Neural progenitor cell (in vitro differentiated cells): ENCODE data around the gene CFAP53. TPM values are rescaled to one million over a fixed set of nuclear protein-coding genes. Genes with fewer than 3 reads are reported as not detected.

ENCODE experiments used
- DNase-seq: peaks from one replicate; pipeline ENCODE4 v3.0.0-alpha.2; 2016; ENCODE audit warnings: low spot score
- H2AFZ ChIP-seq: fragments of 200-600 bp; sonication (generic); replicated peaks from 2 replicates; pipeline ENCODE4 v1.6.1; 2016; ENCODE audit warnings: antibody characterized with exemption
- H3F3A ChIP-seq: fragments of 200-600 bp; sonication (generic); 2 replicates; pipeline ENCODE4 v1.6.1; 2016; ENCODE audit warnings: antibody characterized with exemption, low read depth
- H3K27ac ChIP-seq: fragments of 200-600 bp; sonication (generic); 2 replicates; pipeline ENCODE4 v1.5.1; 2016; ENCODE audit warnings: mild to moderate bottlenecking
- H3K27me3 ChIP-seq: fragments of 200-600 bp; sonication (generic); 2 replicates; pipeline ENCODE4 v1.6.1; 2016; ENCODE audit warnings: mild to moderate bottlenecking, moderate library complexity
- H3K36me3 ChIP-seq: fragments of 200-600 bp; sonication (generic); 2 replicates; pipeline ENCODE4 v1.5.1; 2016
- H3K4me1 ChIP-seq: fragments of 200-600 bp; sonication (generic); 2 replicates; pipeline ENCODE4 v1.6.1; 2016; ENCODE audit warnings: mixed run types
- H3K4me2 ChIP-seq: fragments of 200-600 bp; sonication (generic); 2 replicates; pipeline ENCODE4 v1.6.1; 2016
- H3K4me3 ChIP-seq: fragments of 200-600 bp; sonication (generic); 2 replicates; pipeline ENCODE4 v1.5.1; 2016
- H3K79me2 ChIP-seq: fragments of 200-600 bp; sonication (generic); 2 replicates; pipeline ENCODE4 v1.6.1; 2016; ENCODE audit warnings: low read depth
- H3K9ac ChIP-seq: fragments of 200-600 bp; sonication (generic); 2 replicates; pipeline ENCODE4 v1.6.1; 2016
- H3K9me3 ChIP-seq: fragments of 200-600 bp; sonication (generic); 2 replicates; pipeline ENCODE4 v1.5.1; 2016; ENCODE audit warnings: low read depth
- H4K20me1 ChIP-seq: fragments of 200-600 bp; sonication (generic); 2 replicates; pipeline ENCODE4 v1.6.1; 2016; ENCODE audit warnings: low read depth
- H3K27ac Mint-ChIP-seq: 3 replicates; pipeline ENCODE4 v1.8.0; 2021; ENCODE audit warnings: mixed read lengths
- H3K27me3 Mint-ChIP-seq: 2 replicates; pipeline ENCODE4 v1.8.0; 2022; ENCODE audit warnings: low read depth, mild to moderate bottlenecking, inconsistent platforms, moderate library complexity, mixed read lengths; ENCODE audit not compliant: insufficient read depth
- H3K36me3 Mint-ChIP-seq: 3 replicates; pipeline ENCODE4 v1.8.0; 2021; ENCODE audit warnings: mixed read lengths
- H3K4me1 Mint-ChIP-seq: 3 replicates; pipeline ENCODE4 v1.8.0; 2021; ENCODE audit warnings: mixed read lengths
- H3K4me3 Mint-ChIP-seq: 3 replicates; pipeline ENCODE4 v1.8.0; 2021; ENCODE audit warnings: mild to moderate bottlenecking, moderate library complexity, mixed read lengths
- H3K9me3 Mint-ChIP-seq: 3 replicates; pipeline ENCODE4 v1.8.0; 2020; ENCODE audit warnings: mixed read lengths
- EZH2 ChIP-seq: fragments of 200-600 bp; sonication (generic); IDR thresholded peaks from 2 replicates; pipeline ENCODE4 v1.6.1; 2017; ENCODE audit warnings: antibody characterized with exemption, mild to moderate bottlenecking, moderate library complexity
- EZH2phosphoT487 ChIP-seq: fragments of 200-600 bp; sonication (generic); IDR thresholded peaks from 2 replicates; pipeline ENCODE4 v1.6.1; 2017; ENCODE audit warnings: antibody characterized with exemption
- total RNA-seq: library from RNA; depleted of rRNA; stranded (reverse); fragments of >200 nt; gene quantifications from 2 replicates; pipeline ENCODE4 v1.2.3, GENCODE V29; 2015; ENCODE audit warnings: low replicate concordance
- TF ChIP-seq, protein P1 (sequence below): fragments of 200-600 bp; sonication (generic); IDR thresholded peaks from 2 replicates; pipeline ENCODE4 v1.5.1; 2017; ENCODE audit warnings: antibody characterized with exemption, mild to moderate bottlenecking

Gene CFAP53
- total RNA-seq, 1 donor from 2014 or later: 0.36 TPM

DNA sequence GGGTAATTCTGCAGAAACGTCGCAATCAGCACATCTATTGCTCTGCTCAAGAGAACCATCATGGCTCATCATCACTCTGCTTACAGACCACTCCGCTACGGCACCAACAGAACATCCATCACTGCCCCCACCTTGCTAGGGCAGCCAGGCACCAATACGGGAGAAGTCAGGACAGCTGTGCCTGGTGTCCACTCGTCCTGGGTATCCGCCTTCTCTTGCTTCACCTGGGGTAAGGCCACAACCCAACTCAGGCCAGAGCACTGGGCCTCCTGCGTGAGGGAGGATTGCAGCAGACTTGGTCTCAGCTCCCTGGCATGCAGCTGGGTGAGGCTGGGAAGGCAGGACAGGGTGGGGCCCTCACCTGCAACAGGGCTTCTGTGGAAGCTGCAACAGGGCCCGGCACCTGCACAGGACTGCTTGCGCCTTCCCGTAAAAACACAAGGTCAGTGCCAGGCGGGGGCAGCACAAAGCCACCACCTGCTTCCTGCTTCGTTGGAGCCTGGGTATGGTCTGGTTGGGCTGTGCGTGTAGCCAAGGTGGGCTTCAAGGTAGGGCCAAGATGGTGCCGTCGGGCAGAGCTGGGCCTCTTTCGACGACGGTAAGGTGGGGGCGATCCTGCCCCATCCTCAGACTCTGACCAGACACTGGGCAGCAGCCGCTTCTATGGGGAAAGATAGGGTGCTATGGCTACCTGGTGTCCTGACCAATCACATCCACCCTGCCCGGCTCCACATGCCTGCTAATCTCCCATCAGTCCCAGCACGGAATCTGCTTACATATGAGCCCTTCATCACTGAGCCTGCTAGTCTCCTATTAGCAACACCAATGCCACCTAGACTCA lies 7.1 kb upstream of the CFAP53 start:
- Mint-ChIP-seq H3K36me3 (peaks cover 49% of the 10 kb centered on the region), H3K4me3 (no peak overlapping the region), H3K27me3 (no peaks in the 10 kb centered on the region), H3K27ac (no peak overlapping the region), H3K9me3 (no peaks in the 10 kb centered on the region), H3K4me1 (no peaks in the 10 kb centered on the region)
- no peaks in the 10 kb centered on the region for H3K36me3 ChIP-seq
- no peak overlapping the region for H3K9ac ChIP-seq
- no peaks in the 10 kb centered on the region for H3K9me3 ChIP-seq
- TF ChIP-seq EZH2: no peak
- TF ChIP-seq EZH2phosphoT487: no peak
- TF ChIP-seq, protein P1, sequence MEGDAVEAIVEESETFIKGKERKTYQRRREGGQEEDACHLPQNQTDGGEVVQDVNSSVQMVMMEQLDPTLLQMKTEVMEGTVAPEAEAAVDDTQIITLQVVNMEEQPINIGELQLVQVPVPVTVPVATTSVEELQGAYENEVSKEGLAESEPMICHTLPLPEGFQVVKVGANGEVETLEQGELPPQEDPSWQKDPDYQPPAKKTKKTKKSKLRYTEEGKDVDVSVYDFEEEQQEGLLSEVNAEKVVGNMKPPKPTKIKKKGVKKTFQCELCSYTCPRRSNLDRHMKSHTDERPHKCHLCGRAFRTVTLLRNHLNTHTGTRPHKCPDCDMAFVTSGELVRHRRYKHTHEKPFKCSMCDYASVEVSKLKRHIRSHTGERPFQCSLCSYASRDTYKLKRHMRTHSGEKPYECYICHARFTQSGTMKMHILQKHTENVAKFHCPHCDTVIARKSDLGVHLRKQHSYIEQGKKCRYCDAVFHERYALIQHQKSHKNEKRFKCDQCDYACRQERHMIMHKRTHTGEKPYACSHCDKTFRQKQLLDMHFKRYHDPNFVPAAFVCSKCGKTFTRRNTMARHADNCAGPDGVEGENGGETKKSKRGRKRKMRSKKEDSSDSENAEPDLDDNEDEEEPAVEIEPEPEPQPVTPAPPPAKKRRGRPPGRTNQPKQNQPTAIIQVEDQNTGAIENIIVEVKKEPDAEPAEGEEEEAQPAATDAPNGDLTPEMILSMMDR: no peak
- no peaks in the 10 kb centered on the region for H3K27me3 ChIP-seq
- no peak overlapping the region for H3K4me2 ChIP-seq
- H2AFZ ChIP-seq: no peak overlapping the region
- DNase-seq: no peak
- no peaks in the 10 kb centered on the region for H3F3A ChIP-seq
- no peaks in the 10 kb centered on the region for H3K79me2 ChIP-seq
- no peak overlapping the region for H3K4me3 ChIP-seq
- no peaks in the 10 kb centered on the region for H3K4me1 ChIP-seq
- peaks cover 2% of the 10 kb centered on the region for H4K20me1 ChIP-seq
- H3K27ac ChIP-seq: no peak overlapping the region

GRCh38 chr18:50272568-50272967 lies 6.3 kb upstream of the CFAP53 start:
- TF ChIP-seq EZH2: no peak
- TF ChIP-seq, protein P1: no peak
- no peak for TF ChIP-seq EZH2phosphoT487
- no peak for DNase-seq
- Mint-ChIP-seq H3K4me3 (no peak overlapping the region), H3K9me3 (no peaks in the 10 kb centered on the region), H3K27ac (no peak overlapping the region), H3K36me3 (peaks cover 51% of the 10 kb centered on the region), H3K4me1 (no peaks in the 10 kb centered on the region), H3K27me3 (no peaks in the 10 kb centered on the region)
- peaks cover 2% of the 10 kb centered on the region for H4K20me1 ChIP-seq
- no peaks in the 10 kb centered on the region for H3K9me3 ChIP-seq
- H3K79me2 ChIP-seq: no peaks in the 10 kb centered on the region
- H3K27me3 ChIP-seq: no peaks in the 10 kb centered on the region
- no peak overlapping the region for H3K9ac ChIP-seq
- H3K4me1 ChIP-seq: no peaks in the 10 kb centered on the region
- no peak overlapping the region for H3K27ac ChIP-seq
- H3K36me3 ChIP-seq: no peaks in the 10 kb centered on the region
- H3F3A ChIP-seq: peaks cover 5% of the 10 kb centered on the region
- H2AFZ ChIP-seq: no peak overlapping the region
- H3K4me2 ChIP-seq: no peak overlapping the region
- H3K4me3 ChIP-seq: no peak overlapping the region

- H2AFZ ChIP-seq: peak overlapping the region; percentile 58
- Mint-ChIP-seq H3K36me3 (peaks cover 24% of the 10 kb centered on the region), H3K4me3 (no peak overlapping the region), H3K27me3 (no peaks in the 10 kb centered on the region), H3K27ac (no peak overlapping the region), H3K9me3 (no peaks in the 10 kb centered on the region), H3K4me1 (peaks cover 7% of the 10 kb centered on the region)
- H3K4me2 ChIP-seq: peak overlapping the region; percentile 68
- no peaks in the 10 kb centered on the region for H3K79me2 ChIP-seq
- no peaks in the 10 kb centered on the region for H3K9me3 ChIP-seq
- peak; percentile 81 for DNase-seq
- H3K27ac ChIP-seq: no peak overlapping the region
- H4K20me1 ChIP-seq: no peaks in the 10 kb centered on the region
- H3K4me3 ChIP-seq: peak overlapping the region; percentile 43
- TF ChIP-seq EZH2phosphoT487 (no peak), EZH2 (no peak)
- TF ChIP-seq, protein P1: peak; percentile 76
- peaks cover 9% of the 10 kb centered on the region for H3F3A ChIP-seq
- H3K27me3 ChIP-seq: peaks cover 17% of the 10 kb centered on the region
- no peak overlapping the region for H3K9ac ChIP-seq
- peaks cover 3% of the 10 kb centered on the region for H3K4me1 ChIP-seq
- H3K36me3 ChIP-seq: no peaks in the 10 kb centered on the region
Measured at GRCh38 chr18:50268022-50268747, 1.9 kb upstream of the CFAP53 start.
